SH-SY5Y (cell line): Measurements from ENCODE around the gene SETD5.

Experiments used
- GATA2 ChIP-seq: IDR thresholded peaks from 2 replicates; pipeline ENCODE4 v1.6.1; 2011; ENCODE audit warnings: mild to moderate bottlenecking, low read depth, low read length
- GATA3 ChIP-seq: IDR thresholded peaks from 2 replicates; pipeline ENCODE4 v1.6.1; 2011; ENCODE audit warnings: low read depth, mild to moderate bottlenecking, low read length, moderate library complexity

GRCh38 chr3:9501226-9501625 is 103.8 kb downstream of the SETD5 start:
- no peak for TF ChIP-seq GATA3
- no peak for TF ChIP-seq GATA2
